SW480 (cell line): Measurements from ENCODE around the gene USP17L24.
"Not testable (repeated sequence)": the region's sequence is repeated elsewhere in the genome, so short reads cannot be mapped to it uniquely, and the experiment has no call there.

Experiments
- DNase-seq: peaks from one replicate; pipeline ENCODE4 v3.0.0-alpha.2; 2016; ENCODE audit warnings: low spot score

The USP17L24 gene

GRCh38 chr4:9324865-9325264, at the start of gene USP17L24:
Gene USP17L24, plus strand, starts transcription at chr4:9325165. Its CDS starts 0 bp downstream, at chr4:9325165.
- not testable (repeated sequence) for DNase-seq

GRCh38 chr4:9324191-9324590, 774 bp upstream of the USP17L24 start:
- not testable (repeated sequence) for DNase-seq

- DNase-seq: not testable (repeated sequence)
Measured at GRCh38 chr4:9329611-9330010, 4.6 kb downstream of the USP17L24 start, which contains the start of gene USP17L25. Gene USP17L25, plus strand, starts transcription at chr4:9329911. Its CDS starts 0 bp downstream, at chr4:9329911.

GRCh38 chr4:9334358-9334757, 9.4 kb downstream of the USP17L24 start, which contains the start of gene USP17L26:
Gene USP17L26, plus strand, starts transcription at chr4:9334658. Its CDS starts 0 bp downstream, at chr4:9334658.
- DNase-seq: not testable (repeated sequence)

- DNase-seq: not testable (repeated sequence)
Measured at GRCh38 chr4:9339103-9339502, 14.1 kb downstream of the USP17L24 start, which contains the start of gene USP17L5. Gene USP17L5, plus strand, starts transcription at chr4:9339403. Its CDS starts 0 bp downstream, at chr4:9339403.

GRCh38 chr4:9343848-9344247, 18.9 kb downstream of the USP17L24 start, which contains the start of gene USP17L27:
Gene USP17L27, plus strand, starts transcription at chr4:9344148. Its CDS starts 0 bp downstream, at chr4:9344148.
- not testable (repeated sequence) for DNase-seq

GRCh38 chr4:9348593-9348992, 23.6 kb downstream of the USP17L24 start, which contains the start of gene USP17L28:
Gene USP17L28, plus strand, starts transcription at chr4:9348893. Its CDS starts 0 bp downstream, at chr4:9348893.
- not testable (repeated sequence) for DNase-seq

GRCh38 chr4:9350866-9351265, 25.9 kb downstream of the USP17L24 start:
- DNase-seq: not testable (repeated sequence)

GRCh38 chr4:9353338-9353737, 28.4 kb downstream of the USP17L24 start, which contains the start of gene USP17L29:
Gene USP17L29, plus strand, starts transcription at chr4:9353638. Its CDS starts 0 bp downstream, at chr4:9353638.
- DNase-seq: not testable (repeated sequence)

GRCh38 chr4:9362829-9363228, 37.9 kb downstream of the USP17L24 start, which contains the start of gene USP17L30:
Gene USP17L30, plus strand, starts transcription at chr4:9363129. Its CDS starts 0 bp downstream, at chr4:9363129.
- not testable (repeated sequence) for DNase-seq
